Kidney glomerular epithelial cell (primary cell): ENCODE results near the gene EPOP.
A peak's percentile ranks its signal among the peaks of the same experiment; 100 is the strongest.

Source experiments
- DNase-seq: peaks from one replicate; lab custom pipeline; 2025; lab: John Stamatoyannopoulos, UW

The EPOP gene

DNA sequence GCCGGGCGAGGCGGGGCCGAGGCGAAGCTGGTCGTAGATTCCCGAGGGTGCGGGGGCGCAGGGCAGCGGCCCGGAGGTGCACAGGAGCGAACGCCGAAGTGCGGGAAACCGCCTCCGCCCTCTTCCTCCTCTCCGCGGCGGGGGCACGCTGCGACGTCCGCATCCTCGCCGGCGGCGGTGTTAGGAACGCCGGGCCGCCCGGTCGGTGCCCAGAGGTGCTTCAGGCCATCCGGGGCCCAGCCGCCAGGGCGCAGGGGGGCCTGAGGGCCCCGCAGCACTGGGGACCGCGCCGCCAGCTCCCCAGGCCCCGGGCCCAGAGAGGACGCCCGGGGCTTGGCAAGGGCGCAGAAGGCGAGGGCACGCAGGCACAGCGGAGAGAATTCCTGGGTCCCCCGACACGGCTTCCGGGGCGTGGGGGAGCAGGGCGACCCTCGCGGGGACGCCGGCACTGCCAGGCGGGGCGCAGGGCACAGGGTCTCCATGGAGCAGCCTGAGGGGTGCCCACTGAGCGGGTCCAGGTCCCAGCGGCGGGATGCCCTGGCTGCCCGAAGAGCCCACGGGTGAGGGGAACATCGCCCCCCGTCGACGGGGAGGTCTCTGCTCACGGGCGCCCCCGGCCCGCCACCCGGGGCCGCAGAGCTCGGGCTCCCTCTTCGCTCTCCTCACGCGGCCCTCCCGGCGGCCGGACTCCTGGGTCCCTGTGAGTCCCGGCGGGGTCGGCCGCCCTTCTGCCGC lies 576 bp downstream of the EPOP start:
- DNase-seq = no peak

DNA sequence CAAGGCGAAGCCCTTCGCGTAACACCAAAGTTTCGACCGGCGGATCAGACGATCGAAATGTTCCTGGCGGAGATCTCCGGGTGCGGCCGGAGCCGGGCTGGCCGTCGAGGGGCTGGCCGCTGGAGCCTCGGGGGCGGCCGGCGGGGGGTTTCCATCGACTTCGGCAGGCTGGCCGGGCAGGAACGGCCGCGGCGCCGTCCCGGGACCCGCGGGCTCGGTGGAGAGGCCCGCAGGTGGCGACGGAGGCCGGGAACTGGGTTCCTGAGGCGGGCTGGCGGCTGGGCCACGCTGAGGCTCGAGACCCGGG lies 1.1 kb downstream of the EPOP start:
- DNase-seq = no peak

DNA sequence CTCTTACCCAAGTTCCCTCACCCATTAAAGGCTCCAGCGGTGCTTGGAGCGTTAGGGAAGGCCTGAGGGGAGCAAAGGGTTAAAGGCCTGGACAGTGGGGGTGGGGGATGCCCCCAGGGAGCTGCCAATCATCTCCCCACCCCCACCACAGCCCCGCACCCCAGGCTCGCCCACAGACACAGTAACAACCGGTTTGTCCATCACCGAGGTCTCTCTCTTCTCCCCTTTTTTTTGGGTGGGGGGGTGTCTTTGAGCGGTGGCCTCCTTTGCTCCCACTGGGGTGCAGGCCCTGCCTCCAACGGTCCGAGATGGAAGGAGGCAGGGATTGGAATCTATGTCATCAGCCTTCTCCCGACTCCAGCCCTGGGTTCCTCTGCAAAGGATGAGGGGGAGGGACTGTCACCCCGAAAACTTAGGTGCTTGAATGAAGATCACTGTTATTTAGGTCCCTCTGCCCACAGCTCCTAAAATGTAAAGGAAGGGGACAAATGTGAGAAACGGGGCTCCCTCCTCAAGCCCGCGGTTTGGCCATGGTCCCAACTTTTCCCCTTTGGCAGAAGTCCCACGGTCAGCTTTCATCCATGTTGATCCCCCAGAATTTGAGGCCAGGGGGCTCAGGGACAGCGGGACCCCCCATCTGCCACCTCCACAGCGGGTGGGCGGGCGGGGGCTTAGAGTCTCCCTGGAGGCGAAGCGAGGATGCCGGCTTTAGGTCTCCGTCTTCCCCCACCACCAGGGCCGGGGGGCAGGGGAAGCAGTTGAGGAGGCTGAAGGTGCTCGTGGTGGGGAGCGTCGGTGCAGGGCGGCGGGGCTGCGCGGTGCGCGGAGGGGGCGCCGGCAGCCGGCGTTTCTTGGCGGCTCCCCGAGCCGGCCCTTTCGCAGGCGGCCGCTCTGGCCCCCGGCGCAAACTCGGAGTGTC lies 1.7 kb downstream of the EPOP start:
- no peak for DNase-seq

DNA sequence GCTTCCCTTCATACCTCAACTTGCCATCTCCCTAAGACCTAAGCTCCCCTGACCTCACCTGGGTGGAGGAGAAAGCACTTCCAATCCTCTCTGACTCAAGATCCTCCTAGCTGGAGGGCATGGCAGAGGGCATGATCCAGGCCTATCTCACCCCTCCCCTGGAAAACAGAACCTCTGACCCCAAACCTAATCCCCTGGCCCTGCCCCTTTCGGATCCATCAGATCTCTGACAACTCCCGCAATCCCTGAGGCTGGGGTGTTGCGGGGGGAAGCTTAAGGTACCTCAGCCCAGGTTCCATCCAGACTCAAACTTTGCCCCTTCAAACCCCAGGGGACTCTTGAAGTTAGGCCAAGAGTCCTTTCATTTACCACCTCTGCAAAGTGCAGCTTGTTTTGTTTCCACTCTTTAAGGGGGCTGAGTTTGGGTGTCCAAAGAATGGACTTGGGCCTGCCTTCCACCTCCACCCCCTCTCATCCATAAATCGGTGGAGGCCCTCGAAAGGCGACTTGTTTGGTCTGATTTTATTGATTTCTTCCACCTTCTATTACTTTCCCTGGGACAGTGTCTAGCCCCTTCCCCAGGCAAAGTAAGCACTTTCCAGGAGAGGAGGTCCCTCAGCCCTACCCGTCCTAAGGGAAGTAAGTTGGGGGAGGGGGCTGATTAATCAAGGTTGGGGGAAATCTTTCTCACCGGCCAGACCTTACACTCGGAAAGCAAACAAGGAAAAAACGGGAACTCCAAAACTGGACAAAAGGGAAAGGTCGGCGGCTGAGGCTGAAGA lies 2.6 kb downstream of the EPOP start:
- DNase-seq = no peak

DNA sequence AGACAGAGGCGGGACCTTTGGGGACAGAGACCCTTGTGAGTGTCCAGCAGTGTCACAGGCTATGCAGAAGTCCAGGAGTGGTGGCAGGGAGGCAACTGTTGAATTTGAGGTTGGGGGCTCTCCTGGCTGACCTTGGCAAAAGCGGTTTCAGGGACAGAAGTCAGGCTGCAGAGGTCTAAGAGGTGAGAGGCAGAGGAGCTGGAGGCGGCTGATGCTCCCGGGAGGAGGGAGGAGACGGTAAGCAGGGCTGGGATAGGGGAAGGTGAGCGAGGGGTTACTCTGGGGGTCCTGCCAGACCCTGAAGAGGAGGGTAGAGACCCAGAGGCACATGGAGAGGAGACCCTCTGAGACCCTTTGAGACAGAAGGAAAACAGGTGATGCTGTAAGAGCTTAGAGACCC lies 5.2 kb downstream of the EPOP start:
- DNase-seq = no peak

DNA sequence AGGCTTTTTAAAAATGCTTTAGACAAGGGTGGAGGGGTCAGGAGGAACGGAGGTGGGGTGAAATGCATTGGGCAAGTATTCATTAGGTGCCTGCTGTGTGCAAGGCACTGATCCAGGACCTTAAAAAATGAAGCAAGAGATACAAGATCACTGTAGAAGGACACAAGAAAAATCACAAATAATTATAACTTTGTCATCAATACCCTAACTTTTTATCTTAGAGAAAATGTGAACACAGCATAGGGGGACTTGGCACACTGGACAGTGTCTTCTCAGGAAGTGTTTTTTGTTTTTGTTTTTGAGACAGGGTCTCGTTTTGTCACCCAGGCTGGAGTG lies 7.0 kb downstream of the EPOP start:
- DNase-seq = no peak

DNA sequence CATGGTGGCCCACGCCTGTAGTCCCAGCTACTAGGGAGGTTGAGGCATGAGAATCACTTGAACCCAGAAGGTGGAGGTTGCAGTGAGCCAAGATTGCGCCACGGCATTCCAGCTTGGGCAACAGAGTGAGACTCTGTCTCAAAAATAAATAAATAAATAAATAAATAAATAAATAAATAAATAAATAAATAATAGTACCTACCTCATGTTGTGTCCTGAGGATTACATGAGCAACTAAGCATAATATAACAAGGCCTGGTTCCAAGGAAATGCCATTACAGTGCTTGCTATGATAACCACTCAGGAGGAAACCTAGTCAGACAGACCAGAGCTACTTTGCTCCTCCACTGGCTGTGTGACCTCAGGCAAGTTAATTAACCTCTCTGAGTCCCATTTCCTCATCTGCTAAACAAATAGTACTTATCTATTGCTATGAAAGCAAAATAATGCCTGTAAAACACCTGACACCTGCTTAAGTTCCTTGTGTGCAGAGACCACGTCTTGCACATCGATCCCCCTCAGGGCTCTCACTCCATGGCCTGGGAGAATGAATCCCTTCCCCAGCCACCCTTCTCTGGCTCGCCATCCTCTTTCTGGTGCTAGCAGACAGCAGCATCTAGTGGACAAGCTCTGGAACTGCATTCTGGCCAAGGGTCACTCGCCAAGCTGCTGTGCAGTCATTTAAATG lies 7.5 kb downstream of the EPOP start:
- DNase-seq = peak; percentile 57

DNA sequence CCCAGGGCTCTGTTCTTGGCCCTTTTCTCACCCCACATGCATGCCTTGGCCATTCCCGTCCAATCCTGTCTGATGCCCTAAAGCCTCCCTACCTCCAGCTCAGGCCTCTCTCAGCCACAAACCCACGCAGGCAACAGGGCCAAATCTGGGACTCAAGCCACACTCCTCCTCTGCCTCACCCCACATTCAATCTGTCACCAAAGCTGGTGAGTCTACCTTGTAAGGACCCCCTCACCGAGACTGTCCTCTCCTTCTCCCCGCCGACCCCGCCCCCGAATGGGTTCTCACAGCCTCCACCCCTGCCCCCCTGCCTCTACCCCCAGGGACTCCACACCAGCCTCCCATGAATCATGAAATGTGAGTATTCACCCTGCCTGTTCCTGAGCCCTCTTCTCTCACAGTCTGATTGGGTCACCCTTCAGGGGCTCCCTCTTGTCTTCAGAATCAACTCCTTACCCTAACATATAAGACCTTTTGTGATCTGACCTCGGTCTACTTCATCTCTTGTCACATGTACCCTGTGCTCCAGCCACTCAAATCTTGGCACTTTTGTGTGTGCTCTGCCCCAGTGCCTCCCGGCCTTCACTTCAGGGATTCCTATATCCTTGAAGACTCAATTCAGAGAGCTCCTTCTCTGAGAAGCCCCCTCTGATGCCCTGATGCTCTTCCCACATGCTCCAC lies 10.7 kb downstream of the EPOP start:
- no peak for DNase-seq

DNA sequence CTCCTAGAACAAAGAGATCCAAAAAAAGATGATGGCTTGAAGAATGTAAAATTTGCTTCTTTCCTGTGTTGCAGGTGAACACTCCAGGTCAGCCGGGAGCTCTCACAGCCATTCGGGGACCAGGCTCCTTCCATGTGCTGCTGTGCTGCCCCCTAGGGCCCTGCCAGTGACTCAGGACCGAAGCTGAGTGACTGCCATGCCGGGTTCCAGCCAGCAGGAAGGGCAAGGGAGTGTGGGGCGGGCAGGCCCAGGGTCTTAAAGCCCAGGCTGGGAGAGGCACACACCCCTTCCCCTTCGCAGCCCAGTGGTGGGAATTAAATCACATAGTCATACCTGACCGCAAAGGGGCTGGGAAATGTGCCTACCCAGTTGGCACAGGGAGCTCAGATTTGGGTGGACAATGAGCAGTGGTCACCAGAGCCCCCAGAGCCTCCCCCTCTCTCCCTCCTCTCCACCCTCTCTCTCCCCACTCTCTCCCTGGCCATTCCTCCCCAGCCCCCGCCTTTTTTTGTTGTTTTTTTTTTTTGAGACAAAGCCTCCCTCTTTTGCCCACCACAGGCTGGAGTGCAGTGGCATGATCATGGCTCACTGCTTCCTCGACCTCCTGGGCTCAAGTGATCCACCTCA lies 11.5 kb downstream of the EPOP start:
- DNase-seq = peak; percentile 38

DNA sequence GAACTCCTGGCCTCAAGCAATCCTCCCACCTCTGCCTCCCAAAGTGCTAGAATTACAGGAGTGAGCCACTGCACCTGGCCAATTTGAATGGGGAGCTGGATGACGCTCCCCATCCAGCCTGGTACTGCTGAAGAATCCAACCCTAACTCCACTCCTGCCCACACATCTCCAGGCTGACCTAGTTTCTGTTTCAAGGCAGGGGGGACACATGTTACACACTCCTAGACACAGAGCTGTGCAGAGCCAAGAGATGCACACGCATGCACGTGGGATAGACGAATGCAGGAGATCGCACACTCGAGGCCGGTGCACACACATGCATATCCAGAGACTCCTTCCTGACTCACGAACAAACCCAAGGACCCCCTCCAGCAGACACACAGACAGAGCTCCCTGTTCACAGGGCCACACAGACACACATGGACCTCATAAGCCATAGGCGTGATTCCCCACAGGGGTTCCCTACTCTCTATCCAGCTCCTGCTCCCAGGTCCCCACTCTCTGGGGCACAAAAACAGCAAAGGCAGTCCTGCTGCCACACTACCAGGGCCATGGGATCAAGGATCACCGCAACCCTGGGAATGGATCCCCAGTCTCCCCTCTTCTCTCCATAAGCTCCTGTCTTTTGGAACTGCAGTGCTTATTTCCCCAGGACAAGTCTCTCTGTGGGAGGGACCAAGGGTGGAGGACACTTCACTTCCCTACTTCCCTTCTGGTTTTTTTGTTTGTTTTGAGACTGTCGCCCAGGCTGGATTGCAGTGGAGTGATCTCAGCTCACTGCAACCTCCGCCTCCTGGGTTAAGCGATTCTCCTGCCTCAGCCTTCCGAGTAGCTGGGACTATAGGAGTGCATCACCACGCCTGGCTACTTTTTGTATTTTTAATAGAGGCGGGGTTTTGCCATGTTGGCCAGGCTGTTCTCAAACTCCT lies 14.4 kb downstream of the EPOP start:
- no peak for DNase-seq

DNA sequence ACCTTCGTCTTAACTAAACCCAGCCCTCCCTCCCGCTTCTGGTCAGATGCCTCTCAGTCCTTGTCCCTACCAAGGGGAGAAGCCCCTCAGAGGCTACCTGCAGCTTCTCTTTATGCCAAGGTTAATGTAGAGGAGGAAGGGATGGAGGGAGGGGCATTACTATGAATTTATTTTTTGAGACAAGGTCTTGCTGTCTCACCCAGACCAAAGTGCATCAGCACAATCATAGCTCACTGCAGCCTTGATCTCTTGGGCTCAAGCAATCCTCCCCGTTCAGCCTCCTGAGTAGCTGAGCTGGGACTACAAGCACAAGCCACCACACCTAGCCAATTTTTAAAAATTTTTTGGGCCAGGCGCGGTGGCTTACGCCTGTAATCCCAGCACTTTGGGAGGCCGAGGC lies 15.3 kb downstream of the EPOP start:
- no peak for DNase-seq

DNA sequence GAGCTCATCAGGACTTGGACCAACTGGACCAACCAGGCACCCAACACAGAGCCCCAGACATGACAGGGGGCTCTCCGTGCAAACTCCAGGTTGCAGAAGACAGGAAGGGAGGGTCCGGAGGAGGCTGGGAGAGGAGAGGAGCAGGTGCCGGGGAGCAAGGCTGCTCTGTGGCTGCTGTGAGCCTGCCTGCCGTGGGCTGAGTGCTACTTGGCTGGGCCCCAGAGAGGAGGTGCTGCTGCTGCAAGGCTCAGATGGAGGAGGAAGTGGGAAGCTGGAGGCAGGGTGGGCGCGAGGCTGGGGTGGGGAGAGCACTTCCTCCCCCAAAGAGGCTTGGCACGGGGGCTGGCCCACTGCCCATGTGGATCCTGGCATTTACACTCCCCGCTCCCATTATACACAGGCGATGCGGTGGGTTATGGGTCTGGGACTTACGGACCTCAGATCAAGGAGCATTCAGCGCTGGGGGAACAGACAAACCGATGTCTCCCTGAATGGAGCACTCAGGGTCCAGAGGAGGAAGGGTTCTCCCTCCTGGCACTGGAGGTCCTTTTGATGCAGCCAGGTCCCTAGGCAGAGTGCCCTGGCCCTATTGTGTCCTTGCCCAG lies 15.9 kb downstream of the EPOP start:
- DNase-seq = no peak

DNA sequence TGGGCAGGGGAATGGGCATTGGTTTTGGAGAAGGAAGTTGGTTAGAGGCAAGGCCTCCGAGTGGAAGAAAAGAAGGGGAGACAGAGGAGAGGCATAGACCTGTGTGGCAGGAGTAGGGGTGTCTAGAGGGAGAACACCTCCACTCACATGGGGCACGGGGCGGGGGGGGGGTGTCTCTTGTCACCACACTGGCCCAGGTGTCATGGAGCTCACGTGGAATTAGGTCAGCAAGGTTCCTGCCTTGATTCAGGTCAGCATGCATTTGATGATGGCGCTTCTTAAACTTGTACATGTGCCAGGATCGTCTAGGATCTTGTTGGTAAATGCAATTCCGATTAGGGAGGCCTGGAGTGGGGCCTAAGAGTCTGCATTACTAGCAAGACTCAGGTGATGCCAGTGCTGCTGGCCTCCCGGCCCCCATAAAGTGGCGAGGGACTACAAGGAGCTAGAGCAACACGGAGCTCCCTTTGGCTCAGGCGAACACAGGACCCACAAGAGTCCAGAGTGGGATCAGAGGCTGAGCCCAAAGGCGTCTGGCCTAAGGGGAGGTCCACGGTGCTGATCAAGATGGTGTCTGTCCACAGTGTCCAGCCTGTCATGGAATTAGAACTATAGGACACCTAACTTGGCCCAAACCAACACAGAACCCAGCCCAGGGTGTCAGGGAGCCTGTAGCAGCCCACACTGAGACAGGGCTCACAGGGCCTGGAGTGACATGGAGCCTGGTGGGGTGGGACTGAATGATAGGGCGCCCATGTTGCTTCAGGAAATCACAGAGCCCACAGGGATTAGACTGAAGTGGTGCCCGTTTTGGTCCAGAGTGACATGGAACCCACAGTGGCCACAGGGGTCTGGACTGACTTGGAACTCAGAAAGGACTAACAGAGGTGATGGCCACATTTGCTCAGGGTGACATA lies 16.7 kb downstream of the EPOP start:
- no peak for DNase-seq

DNA sequence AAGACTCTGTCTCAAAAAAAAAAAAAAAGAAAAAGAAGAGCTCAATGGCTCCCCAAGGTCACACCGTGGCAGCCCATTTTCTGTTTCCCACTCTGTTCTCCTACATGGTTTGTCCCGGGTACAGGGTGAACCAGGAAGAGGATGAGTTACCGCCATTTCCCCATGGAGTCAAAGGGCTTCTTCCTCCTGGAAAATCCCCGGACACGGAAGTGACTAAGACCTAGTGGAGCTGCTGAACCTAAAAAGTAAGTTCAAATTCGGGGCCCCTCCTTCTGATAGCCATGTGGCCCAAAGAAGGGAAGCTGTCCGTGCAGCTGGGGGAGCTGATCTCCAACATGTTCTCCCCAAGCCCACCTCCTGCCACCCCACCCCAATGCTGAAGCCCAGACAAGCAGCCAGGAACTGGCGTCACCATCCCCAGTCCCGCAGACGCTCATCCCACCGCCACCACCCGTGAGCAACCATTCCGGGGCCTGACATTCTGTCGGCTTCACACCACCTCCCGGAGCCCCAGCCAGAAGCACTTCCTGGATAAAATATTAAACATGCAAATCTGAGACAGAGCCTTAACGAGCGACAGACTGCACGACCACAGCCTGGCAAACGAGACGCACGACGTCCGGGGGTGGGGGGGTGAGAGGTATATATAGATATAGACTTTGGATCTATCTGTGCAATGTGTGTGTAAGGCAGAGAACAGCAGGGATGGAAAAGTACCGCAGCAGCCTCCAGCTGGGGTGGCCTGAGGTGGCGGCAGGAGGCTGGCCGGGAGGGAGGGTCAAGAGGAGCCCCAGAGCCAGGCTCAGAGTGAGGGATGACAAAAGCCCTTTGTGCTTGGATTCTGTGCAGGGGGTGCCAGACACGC lies 17.6 kb downstream of the EPOP start:
- DNase-seq = no peak

DNA sequence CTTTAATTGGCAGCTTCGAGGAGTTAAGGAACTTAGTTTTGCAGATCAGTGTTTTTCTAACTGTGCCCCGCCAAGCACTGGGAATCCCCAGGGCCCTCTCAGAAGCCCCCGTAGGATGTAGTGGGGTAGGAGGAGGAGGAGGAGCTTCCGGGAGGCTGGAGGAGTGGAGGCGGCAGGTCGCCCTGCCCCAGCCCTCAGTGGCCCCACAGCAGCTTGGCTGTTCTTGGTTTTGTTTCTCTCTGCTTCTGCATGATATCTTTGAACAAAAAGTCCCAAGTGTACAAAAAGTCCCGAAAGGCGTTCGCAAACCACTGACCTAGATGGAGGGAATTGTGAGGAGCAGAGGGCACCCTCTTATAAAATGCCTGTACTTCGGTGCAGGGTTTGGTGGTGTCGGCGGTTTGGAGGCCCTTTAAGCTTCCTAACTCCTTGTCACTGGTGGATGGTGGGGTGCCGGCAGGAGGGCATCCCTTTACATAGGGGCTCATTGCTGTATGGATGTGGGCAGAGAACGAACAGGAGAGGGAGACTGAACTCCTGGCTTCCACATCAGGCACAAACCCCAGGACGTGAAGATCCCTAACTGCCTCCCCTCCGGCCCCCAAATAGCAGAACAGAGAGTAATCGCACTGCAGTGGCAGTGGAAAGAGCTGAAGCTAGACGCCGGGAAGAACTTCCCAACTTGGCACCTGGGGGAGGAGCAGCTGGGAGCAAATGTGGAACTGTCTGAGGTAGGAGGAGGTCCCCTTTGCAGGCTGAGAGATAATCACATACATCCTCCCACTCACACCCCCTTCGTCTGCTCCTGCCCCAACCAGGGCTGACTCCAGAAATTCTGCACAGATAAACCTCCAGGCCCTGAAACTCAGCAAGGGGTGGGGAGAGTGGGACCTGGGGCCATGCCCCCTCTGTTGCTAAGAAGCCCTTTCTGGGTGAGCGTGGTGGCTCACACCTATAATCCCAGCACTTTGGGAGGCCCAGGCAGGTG lies 20.1 kb downstream of the EPOP start:
- no peak for DNase-seq

DNA sequence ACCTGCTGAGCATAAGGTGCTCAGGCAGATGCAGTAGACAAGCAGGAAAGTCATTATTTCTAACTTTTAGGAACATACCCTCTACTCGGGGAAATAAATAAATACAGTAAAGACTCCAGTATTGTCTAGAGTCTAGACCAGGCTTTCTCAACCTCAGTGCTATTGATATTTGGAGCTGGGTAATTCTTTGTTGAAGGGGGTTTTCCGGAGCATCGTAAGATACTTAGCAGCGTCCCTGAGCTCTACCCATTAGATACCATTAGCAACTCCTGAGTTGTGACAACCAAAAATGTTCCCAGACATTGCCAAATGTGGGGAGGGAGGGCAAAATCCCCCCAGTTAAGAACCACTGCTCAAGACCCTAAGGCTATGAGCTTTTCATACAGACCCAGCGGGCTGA lies 21.1 kb downstream of the EPOP start:
- DNase-seq = no peak
